Forelimb muscle (tissue), 1 donor: ENCODE measurements around the gene WAS. TPM values are rescaled to one million over a fixed set of nuclear protein-coding genes. Genes with fewer than 3 reads are reported as not detected.

Experiments used
- DNase-seq: peaks from one replicate; pipeline ENCODE4 v3.0.0-alpha.2; 2013; ENCODE audit warnings: low read depth
- polyA plus RNA-seq: library from polyadenylated mRNA; unstranded; fragments of 120-200 nt; gene quantifications from one replicate; pipeline ENCODE4 v1.2.1, GENCODE V29; 2013; ENCODE audit not compliant: insufficient read length

The WAS gene
- polyA plus RNA-seq, 1 donor: 2.7 TPM

- DNase-seq: no peak
Observed at GRCh38 chrX:48711929-48712505, 28.4 kb downstream of the WAS start.

- DNase-seq: no peak
Observed at GRCh38 chrX:48713847-48714246, 30.2 kb downstream of the WAS start.

GRCh38 chrX:48714573-48714972, 31.0 kb downstream of the WAS start:
- DNase-seq: no peak

- no peak for DNase-seq
Observed at GRCh38 chrX:48715072-48715471, 31.5 kb downstream of the WAS start.

- DNase-seq: no peak
Observed at GRCh38 chrX:48715876-48716502, 32.4 kb downstream of the WAS start.

GRCh38 chrX:48719958-48720357, 36.4 kb downstream of the WAS start:
- no peak for DNase-seq

GRCh38 chrX:48720577-48721250, 37.1 kb downstream of the WAS start:
- DNase-seq: no peak

GRCh38 chrX:48721916-48722315, 38.3 kb downstream of the WAS start:
- no peak for DNase-seq

- DNase-seq: no peak
Observed at GRCh38 chrX:48726596-48726995, 43.0 kb downstream of the WAS start.

- DNase-seq: no peak
Observed at GRCh38 chrX:48728653-48729052, 45.1 kb downstream of the WAS start.

GRCh38 chrX:48736303-48736702, 52.7 kb downstream of the WAS start:
- no peak for DNase-seq

- DNase-seq: no peak
Observed at GRCh38 chrX:48736878-48737212, 53.2 kb downstream of the WAS start.

GRCh38 chrX:48737213-48737938, 53.8 kb downstream of the WAS start:
- peak; percentile 95 for DNase-seq

- DNase-seq: no peak
Observed at GRCh38 chrX:48737940-48738339, 54.3 kb downstream of the WAS start.

Other genes starting within 250 kb of the WAS start
- 4.9 TPM for gene SLC38A5, start 213.5 kb upstream of the WAS start, polyA plus RNA-seq
- 22.2 TPM for gene FTSJ1, start 207.6 kb upstream of the WAS start, polyA plus RNA-seq
- gene PORCN, start 174.8 kb upstream of the WAS start, polyA plus RNA-seq: 3.3 TPM
- 18.7 TPM for gene EBP, start 162.0 kb upstream of the WAS start, polyA plus RNA-seq
- 8.7 TPM for gene TBC1D25, start 144.1 kb upstream of the WAS start, polyA plus RNA-seq
- gene RBM3, start 109.3 kb upstream of the WAS start, polyA plus RNA-seq: 305 TPM
- gene WDR13, start 86.3 kb upstream of the WAS start, polyA plus RNA-seq: 86.3 TPM
- 3.6 TPM for gene SUV39H1, start 12.9 kb downstream of the WAS start, polyA plus RNA-seq
- not detected for gene GLOD5, start 77.9 kb downstream of the WAS start, polyA plus RNA-seq
- gene GATA1, start 102.8 kb downstream of the WAS start, polyA plus RNA-seq: 0.22 TPM
- 94.3 TPM for gene HDAC6, start 118.3 kb downstream of the WAS start, polyA plus RNA-seq
- gene ERAS, start 142.7 kb downstream of the WAS start, polyA plus RNA-seq: 0.16 TPM
- gene PCSK1N, start 151.8 kb downstream of the WAS start, polyA plus RNA-seq: not detected
- gene TIMM17B, start 214.0 kb downstream of the WAS start, polyA plus RNA-seq: 37.2 TPM
- 64.5 TPM for gene PQBP1, start 214.1 kb downstream of the WAS start, polyA plus RNA-seq
- 15.0 TPM for gene SLC35A2, start 227.8 kb downstream of the WAS start, polyA plus RNA-seq
- gene PIM2, start 235.2 kb downstream of the WAS start, polyA plus RNA-seq: 2.1 TPM